Subcutaneous abdominal adipose tissue (tissue), 5 donors: ENCODE results near the gene ADD2.

Experiments used
- H3K27ac ChIP-seq: one replicate; pipeline ENCODE4 v1.7.0; 2013; ENCODE audit warnings: low read depth, mild to moderate bottlenecking, inconsistent platforms, low read length, moderate library complexity
- H3K27me3 ChIP-seq, 5 donors: one replicate each; pipeline ENCODE4 v1.7.0; 2013; ENCODE audit warnings: low read length in 5 of 5, inconsistent platforms in 1 of 5; ENCODE audit not compliant: control insufficient read depth in 5 of 5, insufficient read depth in 4 of 5
- H3K36me3 ChIP-seq, 5 donors: one replicate each; pipeline ENCODE4 v1.7.0; 2013; ENCODE audit warnings: low read length in 5 of 5; ENCODE audit not compliant: control insufficient read depth in 5 of 5, insufficient read depth in 5 of 5
- H3K4me1 ChIP-seq, 5 donors: one replicate each; pipeline ENCODE4 v1.7.0; 2013; ENCODE audit warnings: low read length in 5 of 5, mild to moderate bottlenecking in 3 of 5, moderate library complexity in 1 of 5; ENCODE audit not compliant: control insufficient read depth in 5 of 5, insufficient read depth in 5 of 5
- H3K4me3 ChIP-seq, 5 donors: one replicate each; pipeline ENCODE4 v1.7.0; 2013; ENCODE audit warnings: low read length in 5 of 5, low read depth in 1 of 5
- H3K9ac ChIP-seq, 5 donors: one replicate each; pipeline ENCODE4 v1.7.0; 2013; ENCODE audit warnings: low read length in 5 of 5, mild to moderate bottlenecking in 4 of 5, moderate library complexity in 3 of 5
- H3K9me3 ChIP-seq, 5 donors: one replicate each; pipeline ENCODE4 v1.7.0; 2013; ENCODE audit warnings: low read length in 5 of 5; ENCODE audit not compliant: control insufficient read depth in 5 of 5
- donor health status: healthy.
- donor health status: healthy.
- donor health status: healthy.
- donor health status: healthy.
- donor health status: healthy.

Gene ADD2

GRCh38 chr2:70691497-70692140 lies 76.4 kb downstream of the ADD2 start:
- no peak overlapping the region for H3K9ac ChIP-seq
- peaks cover 0 to 10% (median 2%) of the 10 kb centered on the region in 5 donors for H3K27me3 ChIP-seq
- no peaks in the 10 kb centered on the region for H3K4me1 ChIP-seq
- H3K36me3 ChIP-seq = no peaks in the 10 kb centered on the region
- no peak overlapping the region for H3K27ac ChIP-seq
- no peaks in the 10 kb centered on the region for H3K9me3 ChIP-seq
- no peak overlapping the region for H3K4me3 ChIP-seq

- no peaks in the 10 kb centered on the region for H3K9me3 ChIP-seq
- H3K4me3 ChIP-seq = no peak overlapping the region
- no peak overlapping the region for H3K27ac ChIP-seq
- no peak overlapping the region for H3K9ac ChIP-seq
- no peaks in the 10 kb centered on the region for H3K36me3 ChIP-seq
- H3K4me1 ChIP-seq = no peaks in the 10 kb centered on the region
- H3K27me3 ChIP-seq = peaks cover 0 to 13% (median 5%) of the 10 kb centered on the region in 5 donors
These were observed 77.2 kb downstream of the ADD2 start for GRCh38 chr2:70690846-70691245.

GRCh38 chr2:70688427-70688826 lies 79.6 kb downstream of the ADD2 start:
- Histone ChIP-seq H3K27ac (no peak overlapping the region), H3K4me3 (no peak overlapping the region), H3K9me3 (no peaks in the 10 kb centered on the region), H3K9ac (no peak overlapping the region), H3K36me3 (no peaks in the 10 kb centered on the region), H3K27me3 (peaks cover 0 to 11% (median 2%) of the 10 kb centered on the region in 5 donors), H3K4me1 (no peaks in the 10 kb centered on the region)

GRCh38 chr2:70687461-70687795 lies 80.6 kb downstream of the ADD2 start:
- Histone ChIP-seq H3K4me3 (no peak overlapping the region), H3K9ac (no peak overlapping the region), H3K4me1 (no peaks in the 10 kb centered on the region), H3K36me3 (no peaks in the 10 kb centered on the region), H3K27ac (no peak overlapping the region), H3K9me3 (no peaks in the 10 kb centered on the region), H3K27me3 (peaks cover 0 to 11% (median 2%) of the 10 kb centered on the region in 5 donors)

- Histone ChIP-seq H3K9ac (no peak overlapping the region), H3K4me1 (no peaks in the 10 kb centered on the region), H3K4me3 (no peak overlapping the region), H3K27ac (no peak overlapping the region), H3K27me3 (peaks cover 0 to 9% (median 2%) of the 10 kb centered on the region in 5 donors), H3K36me3 (no peaks in the 10 kb centered on the region), H3K9me3 (no peaks in the 10 kb centered on the region)
These were observed 81.2 kb downstream of the ADD2 start for GRCh38 chr2:70686577-70687460.

GRCh38 chr2:70685771-70686171 lies 82.2 kb downstream of the ADD2 start:
- H3K9me3 ChIP-seq = no peaks in the 10 kb centered on the region
- no peak overlapping the region for H3K27ac ChIP-seq
- H3K27me3 ChIP-seq = peaks cover 0 to 9% (median 2%) of the 10 kb centered on the region in 5 donors
- no peaks in the 10 kb centered on the region for H3K36me3 ChIP-seq
- H3K4me3 ChIP-seq = no peak overlapping the region
- H3K4me1 ChIP-seq = no peaks in the 10 kb centered on the region
- no peak overlapping the region for H3K9ac ChIP-seq

- Histone ChIP-seq H3K4me3 (no peak overlapping the region), H3K9me3 (no peaks in the 10 kb centered on the region)
These were observed 83.0 kb downstream of the ADD2 start for GRCh38 chr2:70684846-70685622.

GRCh38 chr2:70683455-70683854 lies 84.5 kb downstream of the ADD2 start:
- no peaks in the 10 kb centered on the region for H3K36me3 ChIP-seq
- no peaks in the 10 kb centered on the region for H3K9me3 ChIP-seq
- peaks cover 0 to 5% (median 0%) of the 10 kb centered on the region in 5 donors for H3K4me1 ChIP-seq
- no peak overlapping the region for H3K9ac ChIP-seq
- peaks cover 0 to 9% (median 2%) of the 10 kb centered on the region in 5 donors for H3K27me3 ChIP-seq
- H3K4me3 ChIP-seq = no peak overlapping the region
- no peak overlapping the region for H3K27ac ChIP-seq

More at GRCh38 chr2:70684846-70685622, 83.0 kb downstream of the ADD2 start:
- Histone ChIP-seq H3K27ac (no peak overlapping the region), H3K9ac (no peak overlapping the region), H3K36me3 (no peaks in the 10 kb centered on the region), H3K27me3 (peaks cover 0 to 9% (median 2%) of the 10 kb centered on the region in 5 donors), H3K4me1 (no peaks in the 10 kb centered on the region)

GRCh38 chr2:70680735-70681134 lies 87.3 kb downstream of the ADD2 start:
- H3K9me3 ChIP-seq = no peaks in the 10 kb centered on the region
- no peak overlapping the region for H3K4me3 ChIP-seq
- no peak overlapping the region for H3K9ac ChIP-seq
- H3K4me1 ChIP-seq = peaks cover 0 to 5% (median 0%) of the 10 kb centered on the region in 5 donors
- H3K36me3 ChIP-seq = peaks cover 0 to 4% (median 0%) of the 10 kb centered on the region in 5 donors
- H3K27ac ChIP-seq = no peak overlapping the region
- H3K27me3 ChIP-seq = peaks cover 0 to 1% (median 0%) of the 10 kb centered on the region in 5 donors
